Naive B cell (primary cell): Measurements from ENCODE around the gene ADTRP. TPM values are rescaled to one million over a fixed set of nuclear protein-coding genes. Genes with fewer than 3 reads are reported as not detected.
"Not testable (repeated sequence)": the region's sequence is repeated elsewhere in the genome, so short reads cannot be mapped to it uniquely, and the experiment has no call there.

Experiments used
- ATAC-seq, 2 donors: fragments of 150-1000 bp; cut with Tn5 transposase; 2 replicates each; pipeline ENCODE4 v1.10.0; 2021; ENCODE audit warnings: low read depth in 2 of 2, mild to moderate bottlenecking in 2 of 2, moderate library complexity in 2 of 2
- DNase-seq: peaks from one replicate; pipeline ENCODE4 v3.0.0; 2022
- H3K27ac Mint-ChIP-seq, 6 donors: one replicate each; pipeline ENCODE4 v1.8.0; 2020 to 2022; ENCODE audit warnings: mild to moderate bottlenecking in 6 of 6, mixed read lengths in 6 of 6, moderate library complexity in 5 of 6, inconsistent platforms in 2 of 6
- H3K27me3 Mint-ChIP-seq, 3 donors: one replicate each; pipeline ENCODE4 v1.8.0; 2021 to 2022; ENCODE audit warnings: mixed read lengths in 3 of 3, mild to moderate bottlenecking in 1 of 3
- H3K36me3 Mint-ChIP-seq, 2 donors: one replicate each; pipeline ENCODE4 v1.8.0; 2020 to 2022; ENCODE audit warnings: mixed read lengths in 2 of 2, inconsistent platforms in 1 of 2, mild to moderate bottlenecking in 1 of 2
- H3K4me1 Mint-ChIP-seq, 3 donors: one replicate each; pipeline ENCODE4 v1.8.0; 2020 to 2022; ENCODE audit warnings: mixed read lengths in 3 of 3, inconsistent platforms in 1 of 3, mild to moderate bottlenecking in 1 of 3, moderate library complexity in 1 of 3
- H3K4me3 Mint-ChIP-seq, 8 donors: one replicate each; pipeline ENCODE4 v1.8.0; 2020 to 2022; ENCODE audit warnings: mild to moderate bottlenecking in 8 of 8, mixed read lengths in 8 of 8, moderate library complexity in 8 of 8, inconsistent platforms in 2 of 8
- H3K9me3 Mint-ChIP-seq, 7 donors: one replicate each; pipeline ENCODE4 v1.8.0; 2020 to 2022; ENCODE audit warnings: mixed read lengths in 7 of 7, mild to moderate bottlenecking in 5 of 7, inconsistent platforms in 2 of 7, moderate library complexity in 1 of 7
- polyA plus RNA-seq, 6 donors: library from polyadenylated mRNA; unstranded; fragments of 300-500 nt; fragmentation: Illumina TruSeq; gene quantifications; one replicate each; pipeline ENCODE4 v1.2.3, GENCODE V29; 2021; ENCODE audit warnings: low read depth in 6 of 6

The ADTRP gene
- polyA plus RNA-seq, 6 donors from 2014 or later = not detected

GRCh38 chr6:11692451-11693376, 85.9 kb downstream of the ADTRP start:
- peaks cover 0 to 5% (median 4%) of the 10 kb centered on the region in 3 donors for H3K27me3 Mint-ChIP-seq
- DNase-seq (no peak), ATAC-seq (no peak)
- H3K9me3 Mint-ChIP-seq = peaks cover 0 to 14% (median 3%) of the 10 kb centered on the region in 7 donors
- H3K27ac Mint-ChIP-seq = no peak overlapping the region
- no peak overlapping the region for H3K4me3 Mint-ChIP-seq
- H3K4me1 Mint-ChIP-seq = peaks cover 0 to 1% (median 0%) of the 10 kb centered on the region in 3 donors
- H3K36me3 Mint-ChIP-seq = no peaks in the 10 kb centered on the region

- no peak overlapping the region for H3K27ac Mint-ChIP-seq
- H3K27me3 Mint-ChIP-seq = peaks cover 0 to 23% (median 9%) of the 10 kb centered on the region in 3 donors
- no peak for DNase-seq
- H3K36me3 Mint-ChIP-seq = no peaks in the 10 kb centered on the region
- H3K4me3 Mint-ChIP-seq = no peak overlapping the region
- H3K9me3 Mint-ChIP-seq = peaks cover 0 to 5% (median 0%) of the 10 kb centered on the region in 7 donors
- ATAC-seq = no peak
- H3K4me1 Mint-ChIP-seq = peaks cover 0 to 1% (median 0%) of the 10 kb centered on the region in 3 donors
Observed at GRCh38 chr6:11689847-11690246, 88.8 kb downstream of the ADTRP start.

GRCh38 chr6:11689400-11689799, 89.2 kb downstream of the ADTRP start:
- H3K4me3 Mint-ChIP-seq, H3K4me1 Mint-ChIP-seq, H3K27ac Mint-ChIP-seq, H3K36me3 Mint-ChIP-seq, ATAC-seq, H3K9me3 Mint-ChIP-seq, DNase-seq: not testable (repeated sequence)
- peaks cover 0 to 26% (median 9%) of the 10 kb centered on the region in 3 donors for H3K27me3 Mint-ChIP-seq

GRCh38 chr6:11688425-11688709, 90.2 kb downstream of the ADTRP start:
- Mint-ChIP-seq H3K9me3 (peaks cover 0 to 5% (median 0%) of the 10 kb centered on the region in 7 donors), H3K27ac (no peak overlapping the region), H3K4me1 (peaks cover 0 to 1% (median 0%) of the 10 kb centered on the region in 3 donors), H3K4me3 (no peak overlapping the region), H3K36me3 (no peaks in the 10 kb centered on the region), H3K27me3 (peaks cover 0 to 26% (median 9%) of the 10 kb centered on the region in 3 donors)
- ATAC-seq (no peak), DNase-seq (no peak)

- ATAC-seq (no peak), DNase-seq (no peak)
- no peaks in the 10 kb centered on the region for H3K36me3 Mint-ChIP-seq
- H3K4me3 Mint-ChIP-seq = no peak overlapping the region
- H3K27me3 Mint-ChIP-seq = peaks cover 0 to 26% (median 15%) of the 10 kb centered on the region in 3 donors
- H3K9me3 Mint-ChIP-seq = peaks cover 0 to 16% (median 5%) of the 10 kb centered on the region in 7 donors
- H3K4me1 Mint-ChIP-seq = no peaks in the 10 kb centered on the region
- H3K27ac Mint-ChIP-seq = no peak overlapping the region
Observed at GRCh38 chr6:11685481-11686093, 93.0 kb downstream of the ADTRP start.

GRCh38 chr6:11684901-11685480, 93.6 kb downstream of the ADTRP start:
- Mint-ChIP-seq H3K27me3 (peaks cover 0 to 26% (median 19%) of the 10 kb centered on the region in 3 donors), H3K9me3 (peaks cover 4 to 22% (median 9%) of the 10 kb centered on the region in 7 donors), H3K4me1 (no peaks in the 10 kb centered on the region), H3K27ac (no peak overlapping the region), H3K4me3 (no peak overlapping the region), H3K36me3 (peaks cover 3 to 6% of the 10 kb centered on the region in 2 donors)
- no peak for DNase-seq
- no peak for ATAC-seq

- no peak overlapping the region for H3K27ac Mint-ChIP-seq
- DNase-seq (no peak), ATAC-seq (no peak)
- no peak overlapping the region for H3K4me3 Mint-ChIP-seq
- H3K27me3 Mint-ChIP-seq = peaks cover 0 to 26% (median 20%) of the 10 kb centered on the region in 3 donors
- no peaks in the 10 kb centered on the region for H3K4me1 Mint-ChIP-seq
- H3K9me3 Mint-ChIP-seq = peaks cover 3 to 26% (median 12%) of the 10 kb centered on the region in 7 donors
- peaks cover 7 to 8% of the 10 kb centered on the region in 2 donors for H3K36me3 Mint-ChIP-seq
Observed at GRCh38 chr6:11683871-11684270, 94.7 kb downstream of the ADTRP start.

- peaks cover 3 to 26% (median 12%) of the 10 kb centered on the region in 7 donors for H3K9me3 Mint-ChIP-seq
- no peaks in the 10 kb centered on the region for H3K4me1 Mint-ChIP-seq
- H3K36me3 Mint-ChIP-seq = peaks cover 7 to 8% of the 10 kb centered on the region in 2 donors
- no peak overlapping the region for H3K27ac Mint-ChIP-seq
- peaks cover 0 to 20% (median 15%) of the 10 kb centered on the region in 3 donors for H3K27me3 Mint-ChIP-seq
- DNase-seq (no peak), ATAC-seq (no peak)
- H3K4me3 Mint-ChIP-seq = no peak overlapping the region
Observed at GRCh38 chr6:11682561-11682975, 96.0 kb downstream of the ADTRP start.

GRCh38 chr6:11681770-11682169, 96.8 kb downstream of the ADTRP start:
- Mint-ChIP-seq H3K27me3 (peaks cover 4 to 14% (median 11%) of the 10 kb centered on the region in 3 donors), H3K9me3 (peaks cover 3 to 26% (median 12%) of the 10 kb centered on the region in 7 donors), H3K36me3 (peaks cover 7 to 8% of the 10 kb centered on the region in 2 donors), H3K4me1 (no peaks in the 10 kb centered on the region), H3K27ac (no peak overlapping the region), H3K4me3 (no peak overlapping the region)
- ATAC-seq (no peak), DNase-seq (no peak)

- ATAC-seq (no peak), DNase-seq (no peak)
- Mint-ChIP-seq H3K4me1 (no peaks in the 10 kb centered on the region), H3K9me3 (peaks cover 3 to 26% (median 12%) of the 10 kb centered on the region in 7 donors), H3K4me3 (no peak overlapping the region), H3K27me3 (peaks cover 4 to 14% (median 11%) of the 10 kb centered on the region in 3 donors), H3K36me3 (peaks cover 7 to 8% of the 10 kb centered on the region in 2 donors), H3K27ac (no peak overlapping the region)
Observed at GRCh38 chr6:11681357-11681756, 97.2 kb downstream of the ADTRP start.

GRCh38 chr6:11680479-11680878, 98.1 kb downstream of the ADTRP start:
- H3K27me3 Mint-ChIP-seq = peaks cover 4 to 11% (median 10%) of the 10 kb centered on the region in 3 donors
- not testable (repeated sequence) for H3K27ac Mint-ChIP-seq, H3K4me1 Mint-ChIP-seq, ATAC-seq, H3K36me3 Mint-ChIP-seq, H3K4me3 Mint-ChIP-seq, DNase-seq
- peaks cover 3 to 26% (median 12%) of the 10 kb centered on the region in 7 donors for H3K9me3 Mint-ChIP-seq

- no peak for ATAC-seq
- H3K27ac Mint-ChIP-seq = no peak overlapping the region
- no peak for DNase-seq
- no peaks in the 10 kb centered on the region for H3K4me1 Mint-ChIP-seq
- H3K4me3 Mint-ChIP-seq = no peak overlapping the region
- H3K36me3 Mint-ChIP-seq = peaks cover 7 to 8% of the 10 kb centered on the region in 2 donors
- peaks cover 0 to 11% (median 4%) of the 10 kb centered on the region in 3 donors for H3K27me3 Mint-ChIP-seq
- peaks cover 3 to 26% (median 12%) of the 10 kb centered on the region in 7 donors for H3K9me3 Mint-ChIP-seq
Observed at GRCh38 chr6:11679099-11679498, 99.5 kb downstream of the ADTRP start.

GRCh38 chr6:11675601-11676000, 103.0 kb downstream of the ADTRP start:
- ATAC-seq = no peak
- no peak for DNase-seq
- peaks cover 0 to 5% (median 4%) of the 10 kb centered on the region in 3 donors for H3K27me3 Mint-ChIP-seq
- H3K4me3 Mint-ChIP-seq = no peak overlapping the region
- peaks cover 3 to 12% (median 7%) of the 10 kb centered on the region in 7 donors for H3K9me3 Mint-ChIP-seq
- no peak overlapping the region for H3K27ac Mint-ChIP-seq
- peaks cover 7 to 8% of the 10 kb centered on the region in 2 donors for H3K36me3 Mint-ChIP-seq
- H3K4me1 Mint-ChIP-seq = no peaks in the 10 kb centered on the region
